ENCODE measurements around the gene PRR5L.

PRR5L gene

DNA sequence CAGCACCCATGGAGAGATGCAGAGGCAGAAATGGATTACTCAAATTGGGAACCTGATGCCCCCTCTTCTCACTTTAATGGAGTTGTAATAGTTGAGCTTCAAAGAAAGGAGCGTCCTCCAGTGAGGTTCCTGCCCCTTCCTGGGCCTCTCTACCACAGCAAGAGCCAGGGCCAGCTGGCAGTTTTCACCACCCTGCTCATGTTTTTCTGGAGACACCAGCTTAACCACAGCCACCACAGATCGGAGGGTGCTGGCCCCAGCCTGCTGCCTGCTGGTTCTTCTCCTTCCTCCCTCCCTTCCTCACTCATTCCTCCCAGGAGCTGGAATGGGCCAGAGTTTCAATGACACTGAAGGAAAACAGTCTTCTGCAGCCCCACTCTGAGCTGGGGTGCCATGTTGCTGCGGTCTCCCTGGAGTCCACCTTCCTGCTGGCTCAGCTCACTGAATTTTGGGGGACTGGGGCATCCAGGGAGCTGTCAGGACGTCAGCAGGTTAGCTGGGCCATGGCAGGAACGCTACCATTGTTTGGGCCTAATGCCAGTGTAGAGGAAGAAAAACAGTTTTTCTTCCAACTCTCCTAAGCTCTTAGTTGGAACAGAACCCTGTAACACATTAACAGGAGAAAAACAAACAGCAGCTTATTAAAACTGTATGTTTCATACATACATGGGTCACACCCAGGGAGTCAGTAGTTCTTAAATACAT lies 156.3 kb downstream of the PRR5L start:
- DNase-seq (ENCODE audit: extremely low read depth, low read depth) = no peak
- no peak for TF ChIP-seq CTCF (IDR thresholded peaks at IDR 0.05; ENCODE audit: low read depth, low read length, missing control alignments)
- H3K4me3 ChIP-seq (replicated peaks; ENCODE audit: low read depth, low read length) = no peak overlapping the region

- H3K4me3 ChIP-seq (replicated peaks; ENCODE audit: low read depth, low read length) = no peak overlapping the region
- TF ChIP-seq CTCF (IDR thresholded peaks at IDR 0.05; ENCODE audit: low read depth, low read length, missing control alignments) = no peak
- DNase-seq (ENCODE audit: extremely low read depth, low read depth) = no peak
Measured at GRCh38 chr11:36452961-36453360, 156.9 kb downstream of the PRR5L start.

DNA sequence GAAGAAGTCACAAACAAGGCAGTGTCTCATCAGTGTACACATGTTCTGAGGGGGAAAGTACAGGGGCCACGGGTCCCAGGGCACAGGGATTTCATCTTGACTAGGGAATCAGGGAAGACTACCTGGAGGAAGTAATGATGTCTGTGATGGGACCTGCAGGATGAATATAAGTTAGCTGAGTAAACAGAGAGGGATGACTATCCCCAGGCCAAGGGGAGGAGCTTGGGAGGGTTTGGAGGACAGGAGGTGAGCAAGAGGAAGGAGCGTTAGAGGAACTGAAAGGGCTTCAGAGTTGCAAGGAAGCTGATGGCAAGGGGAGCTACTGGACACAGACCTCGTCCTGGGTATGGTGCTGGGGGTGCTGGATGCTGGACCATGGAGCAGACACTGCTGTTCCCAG lies 157.6 kb downstream of the PRR5L start:
- no peak overlapping the region for H3K4me3 ChIP-seq (replicated peaks; ENCODE audit: low read depth, low read length)
- no peak for TF ChIP-seq CTCF (IDR thresholded peaks at IDR 0.05; ENCODE audit: low read depth, low read length, missing control alignments)
- DNase-seq (ENCODE audit: extremely low read depth, low read depth) = no peak

- TF ChIP-seq CTCF (IDR thresholded peaks at IDR 0.05; ENCODE audit: low read depth, low read length, missing control alignments) = no peak
- H3K4me3 ChIP-seq (replicated peaks; ENCODE audit: low read depth, low read length) = no peak overlapping the region
- no peak for DNase-seq (ENCODE audit: extremely low read depth, low read depth)
Measured at GRCh38 chr11:36454551-36454940, 158.5 kb downstream of the PRR5L start.

- no peak for TF ChIP-seq CTCF (IDR thresholded peaks at IDR 0.05; ENCODE audit: low read depth, low read length, missing control alignments)
- H3K4me3 ChIP-seq (replicated peaks; ENCODE audit: low read depth, low read length) = no peak overlapping the region
- no peak for DNase-seq (ENCODE audit: extremely low read depth, low read depth)
Measured at GRCh38 chr11:36454941-36455631, 159.0 kb downstream of the PRR5L start.

DNA sequence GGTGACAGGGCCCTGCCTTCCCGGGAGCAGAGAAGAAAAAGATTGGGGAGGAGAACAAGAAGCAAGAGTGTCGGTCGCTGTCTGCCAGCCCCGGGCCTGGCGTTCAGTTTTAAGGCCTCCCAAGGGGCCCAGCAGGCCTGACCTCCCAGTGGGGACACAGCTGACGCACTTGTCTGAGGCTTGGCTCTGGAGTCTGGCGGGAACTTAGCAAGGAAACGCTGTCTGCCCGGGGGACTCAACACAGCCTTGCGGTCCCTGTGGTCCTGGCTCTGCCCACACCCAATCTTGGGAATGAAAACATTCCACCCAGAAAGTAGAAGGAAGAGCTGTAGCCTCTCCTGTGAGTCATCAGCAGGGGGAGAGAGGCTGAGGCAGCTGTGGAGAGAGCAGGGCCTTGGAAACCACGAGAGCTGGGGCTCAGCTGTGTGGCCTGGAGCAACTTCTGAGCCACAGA lies 159.6 kb downstream of the PRR5L start:
- no peak overlapping the region for H3K4me3 ChIP-seq (replicated peaks; ENCODE audit: low read depth, low read length)
- no peak for TF ChIP-seq CTCF (IDR thresholded peaks at IDR 0.05; ENCODE audit: low read depth, low read length, missing control alignments)
- DNase-seq (ENCODE audit: extremely low read depth, low read depth) = peak; percentile 88
